Adrenal gland (tissue), 5 donors: ENCODE results near the gene KIF5C.

Experiments used
- CTCF ChIP-seq, 6 experiments: fragments of 450-650 bp in 4 of 6; fragments of 200-600 bp in 2 of 6; sonication (generic) in 1 of 6; IDR thresholded peaks; 1 replicate in 5 of 6; 2 replicates in 1 of 6; pipeline versions ENCODE4 v1.5.1 to v1.8.0; 2016 to 2021; ENCODE audit warnings: antibody characterized with exemption in 6 of 6, mild to moderate bottlenecking in 2 of 6, moderate library complexity in 1 of 6
- POLR2A ChIP-seq, 2 donors: fragments of 450-650 bp; IDR thresholded peaks; one replicate each; pipeline ENCODE4 v1.6.1; 2017; ENCODE audit warnings: antibody characterized with exemption in 2 of 2, mild to moderate bottlenecking in 2 of 2, moderate library complexity in 1 of 2
- donor health status: DM: no; HTN: no; CAD: no.

DNA sequence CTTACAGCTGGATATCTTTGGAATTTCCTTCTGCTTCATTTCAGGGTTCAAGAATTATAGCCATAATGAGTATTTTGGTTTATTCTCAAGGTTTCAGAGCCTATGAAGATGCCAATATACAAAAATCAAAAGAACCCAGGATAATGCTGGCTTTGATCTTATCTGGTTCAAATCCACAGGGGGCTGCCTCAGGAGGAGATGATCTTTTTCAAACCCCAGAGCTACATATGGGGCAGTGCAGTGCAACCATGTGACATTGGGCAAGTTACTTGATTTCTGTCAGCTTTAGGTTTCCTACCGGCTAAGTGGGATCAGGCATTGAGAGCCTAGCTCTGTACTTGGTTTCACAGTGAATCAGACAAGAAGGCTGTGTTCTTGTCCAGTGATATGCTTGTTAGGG is 140.5 kb downstream of the KIF5C start:
- TF ChIP-seq CTCF (IDR thresholded peaks at IDR 0.05) (no peak), POLR2A (IDR thresholded peaks at IDR 0.05) (no peak)
